Activated B cell treated with CpG ODN at 0.5 μM for 24 hours (primary cell): ENCODE measurements around the gene PTPRE. TPM values are rescaled to one million over a fixed set of nuclear protein-coding genes. Genes with fewer than 3 reads are reported as not detected.

Experiments
- ATAC-seq: fragments of 200-7000 bp; cut with Tn5 transposase; one replicate; pipeline ENCODE4 v1.10.0; 2021; ENCODE audit warnings: low read depth, mild to moderate bottlenecking, moderate library complexity
- CTCF ChIA-PET: fragments of 350-600 bp; sonication (Branson Sonifier 250); formaldehyde crosslinking; loops from one replicate; lab custom pipeline; 2021; ENCODE audit warnings: antibody characterized with exemption; lab: Charles Lee
- POLR2A ChIA-PET: fragments of 350-600 bp; sonication (Branson Sonifier 250); formaldehyde crosslinking; loops from one replicate; lab custom pipeline; 2021; ENCODE audit warnings: antibody characterized with exemption; lab: Charles Lee
- DNase-seq: peaks from one replicate; pipeline ENCODE4 v3.0.0; 2022
- H3K27ac Mint-ChIP-seq: one replicate; pipeline ENCODE4 v1.8.0; 2020; ENCODE audit warnings: mixed read lengths
- H3K27me3 Mint-ChIP-seq: one replicate; pipeline ENCODE4 v1.8.0; 2021; ENCODE audit warnings: mixed read lengths
- H3K36me3 Mint-ChIP-seq: one replicate; pipeline ENCODE4 v1.8.0; 2021; ENCODE audit warnings: low read depth, mixed read lengths
- H3K4me1 Mint-ChIP-seq: one replicate; pipeline ENCODE4 v1.8.0; 2021; ENCODE audit warnings: mixed read lengths
- H3K4me3 Mint-ChIP-seq: one replicate; pipeline ENCODE4 v1.8.0; 2020; ENCODE audit warnings: mild to moderate bottlenecking, mixed read lengths
- H3K9me3 Mint-ChIP-seq: one replicate; pipeline ENCODE4 v1.8.0; 2020; ENCODE audit warnings: mixed read lengths
- CTCF ChIP-seq: fragments of 200-600 bp; IDR thresholded peaks from one replicate; pipeline ENCODE4 v1.8.0; 2022; ENCODE audit warnings: antibody characterized with exemption, mild to moderate bottlenecking
- intact Hi-C: fragments of 100-400 bp; cut with micrococcal nuclease; formaldehyde crosslinking; loops from one replicate; pipeline ENCODE4 v1.15.1; 2024
- total RNA-seq: library from RNA; stranded (reverse); gene quantifications from 2 replicates; pipeline ENCODE4 v1.2.3, GENCODE V29; 2022

Gene PTPRE
- total RNA-seq, 1 donor from 2014 or later: 36.8 TPM

GRCh38 chr10:127877699-127878098, 29.2 kb upstream of the PTPRE start:
- no peak overlapping the region for H3K4me3 Mint-ChIP-seq
- DNase-seq (no peak), ATAC-seq (no peak)
- ChIA-PET CTCF (no interaction called here), POLR2A (no interaction called here)
- no peaks in the 10 kb centered on the region for H3K27me3 Mint-ChIP-seq
- no peaks in the 10 kb centered on the region for H3K36me3 Mint-ChIP-seq
- peaks cover 18% of the 10 kb centered on the region for H3K4me1 Mint-ChIP-seq
- no peaks in the 10 kb centered on the region for H3K9me3 Mint-ChIP-seq
- no peak overlapping the region for H3K27ac Mint-ChIP-seq
- TF ChIP-seq CTCF: no peak
- intact Hi-C loops: no loop called here

GRCh38 chr10:127878475-127879055, 28.3 kb upstream of the PTPRE start:
- no peak for ATAC-seq

GRCh38 chr10:127880557-127880956, 26.3 kb upstream of the PTPRE start:
- no peaks in the 10 kb centered on the region for H3K27me3 Mint-ChIP-seq
- H3K4me1 Mint-ChIP-seq: peaks cover 18% of the 10 kb centered on the region
- H3K27ac Mint-ChIP-seq: peak overlapping the region; percentile 69
- H3K4me3 Mint-ChIP-seq: no peak overlapping the region
- intact Hi-C loops: no loop called here
- no peaks in the 10 kb centered on the region for H3K9me3 Mint-ChIP-seq
- no peak for DNase-seq
- no peaks in the 10 kb centered on the region for H3K36me3 Mint-ChIP-seq
- ATAC-seq: peak; percentile 42
- no peak for TF ChIP-seq CTCF
- ChIA-PET POLR2A (no interaction called here), CTCF (no interaction called here)

More at GRCh38 chr10:127878475-127879055, 28.3 kb upstream of the PTPRE start:
- DNase-seq: no peak
- Mint-ChIP-seq H3K36me3 (no peaks in the 10 kb centered on the region), H3K9me3 (no peaks in the 10 kb centered on the region), H3K27ac (no peak overlapping the region), H3K4me3 (no peak overlapping the region), H3K27me3 (no peaks in the 10 kb centered on the region), H3K4me1 (peaks cover 18% of the 10 kb centered on the region)
- POLR2A ChIA-PET: interaction anchor here (0.6 kb wide), 1 partner anchor 23 kb away, joined by 3 read pairs; no protein-coding TSS in a partner anchor
- no peak for TF ChIP-seq CTCF
- CTCF ChIA-PET: no interaction called here
- intact Hi-C loops: no loop called here

GRCh38 chr10:127881262-127881661, 25.6 kb upstream of the PTPRE start:
- Mint-ChIP-seq H3K36me3 (no peaks in the 10 kb centered on the region), H3K27me3 (no peaks in the 10 kb centered on the region), H3K9me3 (no peaks in the 10 kb centered on the region), H3K4me1 (peaks cover 18% of the 10 kb centered on the region), H3K4me3 (no peak overlapping the region), H3K27ac (no peak overlapping the region)
- ChIA-PET POLR2A (no interaction called here), CTCF (no interaction called here)
- no peak for TF ChIP-seq CTCF
- intact Hi-C loops: no loop called here
- ATAC-seq: no peak
- DNase-seq: no peak

- Mint-ChIP-seq H3K4me1 (peaks cover 18% of the 10 kb centered on the region), H3K36me3 (no peaks in the 10 kb centered on the region), H3K27me3 (no peaks in the 10 kb centered on the region), H3K4me3 (no peak overlapping the region), H3K27ac (no peak overlapping the region), H3K9me3 (no peaks in the 10 kb centered on the region)
- POLR2A ChIA-PET: no interaction called here
- no peak for TF ChIP-seq CTCF
- ATAC-seq (no peak), DNase-seq (no peak)
- intact Hi-C loops: no loop called here
- CTCF ChIA-PET: no interaction called here
Measured at GRCh38 chr10:127882391-127882790, 24.5 kb upstream of the PTPRE start.
